ENCODE measurements around the gene RPRD1A.

- TF ChIP-seq TAF1 (IDR thresholded peaks at IDR 0.05; ENCODE audit: borderline replicate concordance, insufficient read depth, low read length) (no peak), POLR2AphosphoS5 (IDR thresholded peaks at IDR 0.05; ENCODE audit: low read depth, low read length) (no peak), REST (IDR thresholded peaks at IDR 0.05; ENCODE audit: insufficient read depth in 1 of 2, low read depth in 2 of 2, low read length in 2 of 2) (no peak), SIN3A (IDR thresholded peaks at IDR 0.05; ENCODE audit: borderline replicate concordance, insufficient read depth, low read length) (no peak), FOXP2 (optimal IDR thresholded peaks at IDR 0.05; ENCODE audit: borderline replicate concordance, extremely low read depth, extremely low read length, insufficient read depth) (no peak)
Measured at GRCh38 chr18:36114738-36115137, 47.4 kb upstream of the RPRD1A start.
